ENCODE measurements around the gene KCNIP2. TPM values are rescaled to one million over a fixed set of nuclear protein-coding genes. Genes with fewer than 3 reads are reported as not detected.
A peak's percentile ranks its signal among the peaks of the same experiment; 100 is the strongest.

KCNIP2 gene
- total RNA-seq, 4 donors from 2014 or later, result 1.1 to 5.2 (median 2.2) TPM

DNA sequence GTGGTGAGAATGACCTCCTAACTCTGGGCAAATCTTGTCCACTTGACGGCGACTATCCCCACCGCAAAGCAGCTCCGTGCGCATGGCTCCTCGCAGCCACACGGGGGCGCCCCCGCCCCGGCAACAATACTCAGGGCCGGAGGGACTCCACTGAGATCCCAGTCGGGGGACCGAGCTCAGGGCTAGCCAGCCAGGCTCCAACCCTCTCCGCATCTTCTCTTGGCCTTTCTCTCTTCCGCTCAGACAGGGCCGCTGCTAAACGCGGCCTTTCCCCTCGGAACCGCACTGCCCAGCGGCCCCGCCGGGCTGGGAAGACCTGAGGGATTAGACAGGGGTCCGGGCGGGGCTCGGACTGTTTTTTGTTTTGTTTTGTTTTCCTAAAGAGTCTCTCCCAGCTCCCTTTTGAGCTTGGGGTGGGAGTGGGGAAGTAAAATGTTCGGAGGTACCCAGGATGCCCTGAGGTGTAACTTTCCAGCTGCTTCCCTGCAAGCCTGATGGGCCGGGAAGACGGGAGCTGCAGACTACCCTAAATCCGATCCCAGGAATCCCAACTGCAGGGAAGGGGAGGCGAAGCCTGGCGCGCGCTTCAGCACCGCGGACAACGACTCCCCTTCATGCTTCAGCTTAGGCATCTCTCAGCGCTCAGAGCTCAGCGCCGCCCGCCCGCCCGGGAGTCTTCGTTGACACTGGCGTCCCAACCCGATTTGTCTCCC is 2.7 kb downstream of the KCNIP2 start:
- Histone ChIP-seq H3K9me3 (no peaks in the 10 kb centered on the region), H3K36me3 (no peaks in the 10 kb centered on the region), H3K27me3 (no peaks in the 10 kb centered on the region), H3K4me1 (peaks cover 20 to 31% (median 25%) of the 10 kb centered on the region in 4 donors), H3K4me3 (peak overlapping the region in 3 of 4 donors; percentile 13 to 48 (median 18)), H3K27ac (no peak overlapping the region)
- 8 to 10% methylated on average over 2 to 46 of the region's 46 CpGs for WGBS, 2 donors (ENCODE audit: low coverage in 1 of 2)
- DNase-seq, result peak; percentile 80
- in situ Hi-C loops (cut with MboI; ENCODE audit: low pct_ligation_motif_present in 1 of 4, low pct_unique_long_range_greater_than_20kb in 1 of 4, low sequenced_read_pairs in 3 of 4) (loop anchor here in 3 of 4 donors (10.0 kb wide), 1 partner anchor 174 kb away; no protein-coding TSS in a partner anchor), intact Hi-C loops (cut with DNase I; ENCODE audit: low total_unique reads) (loop anchor here (10.0 kb wide), 1 partner anchor 174 kb away; no protein-coding TSS in a partner anchor)
- TF ChIP-seq POLR2A (IDR thresholded peaks at IDR 0.05) (no peak), CTCF (IDR thresholded peaks at IDR 0.05) (peak; percentile 81 to 93 (median 86))

GRCh38 chr10:101840102-101840684 is 3.4 kb downstream of the KCNIP2 start:
- TF ChIP-seq EP300 (IDR thresholded peaks at IDR 0.05; ENCODE audit: low read depth) (no peak), POLR2AphosphoS5 (IDR thresholded peaks at IDR 0.05) (no peak), POLR2A (IDR thresholded peaks at IDR 0.05) (no peak), CTCF (IDR thresholded peaks at IDR 0.05) (no peak)
- 6 to 7% methylated on average over 5 to 19 of the region's 19 CpGs for WGBS, 2 donors (ENCODE audit: low coverage in 1 of 2)
- no peak for DNase-seq
- intact Hi-C loops (cut with DNase I; ENCODE audit: low total_unique reads), result loop anchor here (10.0 kb wide), 1 partner anchor 175 kb away; no protein-coding TSS in a partner anchor
- Histone ChIP-seq H3K27ac (no peak overlapping the region), H3K27me3 (no peaks in the 10 kb centered on the region), H3K36me3 (no peaks in the 10 kb centered on the region), H3K4me3 (peak overlapping the region in 3 of 4 donors; percentile 22 to 48 (median 25)), H3K4me1 (peaks cover 20 to 31% (median 25%) of the 10 kb centered on the region in 4 donors), H3K9me3 (no peaks in the 10 kb centered on the region)
- in situ Hi-C loops (cut with MboI; ENCODE audit: low pct_ligation_motif_present in 1 of 4, low pct_unique_long_range_greater_than_20kb in 1 of 4, low sequenced_read_pairs in 3 of 4), result loop anchor here in 3 of 4 donors (10.0 kb wide), 1 partner anchor 175 kb away; no protein-coding TSS in a partner anchor

- Histone ChIP-seq H3K4me3 (peak overlapping the region in 3 of 4 donors; percentile 22 to 48 (median 25)), H3K9me3 (no peaks in the 10 kb centered on the region), H3K27ac (no peak overlapping the region), H3K36me3 (no peaks in the 10 kb centered on the region), H3K27me3 (no peaks in the 10 kb centered on the region), H3K4me1 (peaks cover 20 to 31% (median 25%) of the 10 kb centered on the region in 4 donors)
- intact Hi-C loops (cut with DNase I; ENCODE audit: low total_unique reads) (loop anchor here (10.0 kb wide), 1 partner anchor 175 kb away; no protein-coding TSS in a partner anchor), in situ Hi-C loops (cut with MboI; ENCODE audit: low pct_ligation_motif_present in 1 of 4, low pct_unique_long_range_greater_than_20kb in 1 of 4, low sequenced_read_pairs in 3 of 4) (loop anchor here (10.0 kb wide), 1 partner anchor 175 kb away; no protein-coding TSS in a partner anchor)
- peak; percentile 68 for DNase-seq
- TF ChIP-seq EP300 (IDR thresholded peaks at IDR 0.05; ENCODE audit: low read depth) (no peak), POLR2A (IDR thresholded peaks at IDR 0.05) (no peak), CTCF (IDR thresholded peaks at IDR 0.05) (no peak), POLR2AphosphoS5 (IDR thresholded peaks at IDR 0.05) (no peak)
- WGBS, 2 donors (ENCODE audit: low coverage in 1 of 2), result 19 to 77% methylated on average over 5 to 35 of the region's 36 CpGs
These were observed 4.1 kb downstream of the KCNIP2 start for GRCh38 chr10:101839416-101840063.

DNA sequence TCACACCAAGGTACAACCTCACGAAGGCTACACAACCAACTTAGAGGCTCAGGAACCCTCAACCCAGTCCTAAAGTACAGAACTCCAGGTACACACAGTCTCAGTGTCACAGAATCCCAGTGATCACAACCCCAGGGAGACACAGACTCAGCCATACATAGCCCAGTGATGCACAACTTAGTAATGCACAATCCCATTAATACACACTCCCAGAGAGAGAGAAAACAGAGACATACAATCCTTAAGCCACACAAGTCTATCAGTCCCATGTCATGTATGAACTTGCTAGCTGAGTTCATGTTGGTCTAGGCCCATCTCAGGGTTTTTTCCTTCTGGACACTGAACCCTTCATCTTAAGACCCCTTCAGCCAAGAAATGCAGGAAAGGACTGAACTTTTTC is 4.6 kb downstream of the KCNIP2 start:
- in situ Hi-C loops (cut with MboI; ENCODE audit: low pct_ligation_motif_present in 1 of 4, low pct_unique_long_range_greater_than_20kb in 1 of 4, low sequenced_read_pairs in 3 of 4), result loop anchor here in 1 of 4 donors (10.0 kb wide), 1 partner anchor 176 kb away; no protein-coding TSS in a partner anchor
- Histone ChIP-seq H3K36me3 (no peaks in the 10 kb centered on the region), H3K27ac (no peak overlapping the region), H3K27me3 (no peaks in the 10 kb centered on the region), H3K4me1 (peaks cover 20 to 33% (median 25%) of the 10 kb centered on the region in 4 donors), H3K4me3 (no peak overlapping the region), H3K9me3 (no peaks in the 10 kb centered on the region)
- WGBS, 2 donors (ENCODE audit: low coverage in 1 of 2), result 94% methylated on average over 1 of the region's 1 CpG; no CpG with 5 or more reads in 1 of the 2 donors
- TF ChIP-seq CTCF (IDR thresholded peaks at IDR 0.05) (no peak), POLR2A (IDR thresholded peaks at IDR 0.05) (no peak), POLR2AphosphoS5 (IDR thresholded peaks at IDR 0.05) (no peak), EP300 (IDR thresholded peaks at IDR 0.05; ENCODE audit: low read depth) (no peak)
- no peak for DNase-seq
- intact Hi-C loops (cut with DNase I; ENCODE audit: low total_unique reads), result no loop called here
